VCaP (cell line): ENCODE measurements around the gene BTNL3.

Source experiments
- H3K27ac ChIP-seq: fragments of 450-650 bp; 2 replicates; pipeline ENCODE4 v1.5.1; 2017
- TF ChIP-seq, protein P1 (sequence below): fragments of 450-650 bp; conservative IDR thresholded peaks from 2 replicates; pipeline ENCODE4 v1.5.1; 2017; ENCODE audit warnings: mild to moderate bottlenecking, moderate library complexity

BTNL3 gene

GRCh38 chr5:180974612-180975315, 13.9 kb upstream of the BTNL3 start:
- H3K27ac ChIP-seq: no peak overlapping the region
- TF ChIP-seq, protein P1, sequence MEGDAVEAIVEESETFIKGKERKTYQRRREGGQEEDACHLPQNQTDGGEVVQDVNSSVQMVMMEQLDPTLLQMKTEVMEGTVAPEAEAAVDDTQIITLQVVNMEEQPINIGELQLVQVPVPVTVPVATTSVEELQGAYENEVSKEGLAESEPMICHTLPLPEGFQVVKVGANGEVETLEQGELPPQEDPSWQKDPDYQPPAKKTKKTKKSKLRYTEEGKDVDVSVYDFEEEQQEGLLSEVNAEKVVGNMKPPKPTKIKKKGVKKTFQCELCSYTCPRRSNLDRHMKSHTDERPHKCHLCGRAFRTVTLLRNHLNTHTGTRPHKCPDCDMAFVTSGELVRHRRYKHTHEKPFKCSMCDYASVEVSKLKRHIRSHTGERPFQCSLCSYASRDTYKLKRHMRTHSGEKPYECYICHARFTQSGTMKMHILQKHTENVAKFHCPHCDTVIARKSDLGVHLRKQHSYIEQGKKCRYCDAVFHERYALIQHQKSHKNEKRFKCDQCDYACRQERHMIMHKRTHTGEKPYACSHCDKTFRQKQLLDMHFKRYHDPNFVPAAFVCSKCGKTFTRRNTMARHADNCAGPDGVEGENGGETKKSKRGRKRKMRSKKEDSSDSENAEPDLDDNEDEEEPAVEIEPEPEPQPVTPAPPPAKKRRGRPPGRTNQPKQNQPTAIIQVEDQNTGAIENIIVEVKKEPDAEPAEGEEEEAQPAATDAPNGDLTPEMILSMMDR: no peak

- no peak overlapping the region for H3K27ac ChIP-seq
- TF ChIP-seq, protein P1: no peak
These were observed 13.3 kb upstream of the BTNL3 start for GRCh38 chr5:180975338-180975737.

DNA sequence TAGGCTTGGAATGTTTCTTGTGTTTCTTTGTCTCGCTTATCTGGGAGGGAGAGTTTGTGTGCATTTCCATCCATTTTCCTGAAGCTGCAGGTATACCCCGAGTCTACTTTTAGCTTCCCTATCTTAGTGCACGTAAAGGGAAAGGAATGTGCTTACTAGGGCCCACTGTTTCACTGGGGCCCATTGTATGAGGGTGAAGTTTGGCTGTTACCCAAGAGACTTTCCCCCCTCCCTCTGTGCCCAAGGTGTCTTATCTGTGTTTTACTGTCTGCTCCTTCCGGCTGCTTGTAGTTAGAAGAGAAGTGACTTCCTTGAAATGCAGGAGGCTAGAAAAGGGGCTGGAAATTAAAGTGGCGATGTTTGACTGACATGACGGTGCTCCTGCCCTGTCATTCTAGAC, 12.1 kb upstream of the BTNL3 start:
- H3K27ac ChIP-seq: no peak overlapping the region
- TF ChIP-seq, protein P1: no peak

DNA sequence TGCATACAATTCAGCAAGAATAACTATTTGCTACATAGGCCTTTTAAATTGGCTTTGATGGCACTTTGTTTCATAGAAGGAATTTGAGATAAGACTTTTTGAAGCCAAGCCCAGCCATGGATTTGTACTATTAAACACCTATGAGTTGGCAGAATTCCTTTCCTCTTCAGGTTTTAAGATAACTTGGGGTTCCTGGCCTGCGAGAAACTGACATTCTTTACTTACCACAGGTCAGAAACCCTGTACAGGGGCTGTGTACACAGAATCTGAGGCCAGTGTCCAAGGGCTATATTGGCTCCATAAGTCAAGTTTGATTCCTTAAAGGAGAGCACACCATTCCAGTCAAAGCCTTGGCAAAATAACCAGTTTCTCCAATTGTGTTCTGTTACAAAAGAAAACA, 10.8 kb upstream of the BTNL3 start:
- no peak overlapping the region for H3K27ac ChIP-seq
- TF ChIP-seq, protein P1: no peak

DNA sequence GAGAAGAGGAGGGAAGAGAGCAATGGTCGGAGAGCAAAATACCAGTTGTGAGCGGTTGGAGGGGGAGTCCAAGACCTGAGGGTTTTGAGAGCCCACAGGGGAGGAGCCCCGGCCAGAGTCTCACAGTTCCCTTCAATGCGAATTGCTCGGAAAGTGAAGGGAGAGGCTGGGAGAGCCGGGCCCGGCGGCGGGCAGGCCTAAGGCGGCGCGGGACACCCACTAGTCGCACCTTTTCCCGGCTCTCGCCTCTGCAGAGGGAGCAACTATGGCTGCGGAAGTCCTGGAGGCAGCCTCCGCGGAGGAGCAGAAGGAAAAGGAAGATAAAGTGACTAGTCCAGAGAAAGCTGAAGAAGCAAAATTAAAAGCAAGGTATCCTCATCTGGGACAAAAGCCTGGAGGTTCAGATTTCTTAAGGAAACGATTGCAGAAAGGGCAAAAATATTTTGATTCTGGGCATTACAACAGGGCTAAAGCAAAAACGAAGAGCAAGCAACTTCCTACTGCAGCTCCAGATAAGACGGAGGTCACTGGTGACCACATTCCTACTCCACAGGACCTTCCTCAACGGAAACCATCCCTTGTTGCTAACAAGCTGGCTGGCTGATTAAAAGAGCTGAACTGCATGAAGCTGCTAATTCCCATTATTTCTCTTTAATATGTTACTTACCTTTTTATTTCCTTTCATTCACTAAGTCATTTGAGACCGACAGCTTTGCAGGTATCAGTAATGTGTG, 6.5 kb upstream of the BTNL3 start:
- TF ChIP-seq, protein P1: no peak
- no peak overlapping the region for H3K27ac ChIP-seq

- H3K27ac ChIP-seq: no peak overlapping the region
- TF ChIP-seq, protein P1: no peak
These were observed 630 bp upstream of the BTNL3 start for GRCh38 chr5:180988016-180988415.

DNA sequence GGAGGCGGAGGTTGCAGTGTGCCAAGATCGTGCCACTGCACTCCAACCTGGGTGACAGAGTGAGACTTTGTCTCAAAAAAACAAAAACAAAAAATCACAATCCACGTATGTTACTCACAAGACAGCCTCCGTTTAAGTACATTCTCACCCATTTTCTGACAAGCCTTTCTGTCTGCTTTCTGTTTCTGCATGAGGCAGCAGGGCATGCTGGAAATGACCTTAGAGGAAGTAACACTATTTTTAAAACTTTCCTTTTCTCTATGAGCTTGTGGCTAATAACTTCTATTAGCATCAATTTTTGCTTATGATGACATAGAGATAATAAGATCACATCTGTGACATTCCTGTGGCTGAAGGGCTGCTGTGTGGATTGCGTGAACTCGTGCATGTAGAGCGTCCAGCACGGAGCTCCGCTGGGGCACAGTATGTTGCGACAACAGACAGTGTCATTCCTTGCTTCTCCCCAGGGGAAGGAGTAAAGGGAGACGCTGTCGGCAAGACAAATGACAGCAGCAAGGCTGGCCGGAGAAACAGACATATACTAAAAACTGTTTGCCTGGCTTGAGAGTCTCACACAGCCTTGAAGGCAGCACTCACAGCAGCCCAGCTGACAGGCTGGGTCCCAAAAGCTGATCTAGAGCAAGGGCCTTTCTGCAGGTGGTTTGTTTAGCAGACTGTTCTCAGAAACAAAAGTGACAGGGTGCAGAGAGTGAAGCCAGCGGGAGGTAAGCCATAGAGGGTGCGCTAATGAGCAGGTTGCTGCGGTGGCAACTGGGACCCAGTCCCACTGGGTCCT, 1.6 kb downstream of the BTNL3 start:
- H3K27ac ChIP-seq: no peak overlapping the region
- TF ChIP-seq, protein P1: no peak
